Smooth muscle cell (in vitro differentiated cells): ENCODE measurements around the gene PRSS16. TPM values are rescaled to one million over a fixed set of nuclear protein-coding genes. Genes with fewer than 3 reads are reported as not detected.

Experiments
- DNase-seq: peaks from one replicate; lab custom pipeline; 2025; ENCODE audit not compliant: unreplicated experiment; lab: John Stamatoyannopoulos, UW
- H2AFZ ChIP-seq: fragments of 200-600 bp; sonication (generic); 2 replicates; pipeline ENCODE4 v1.6.0; 2016; ENCODE audit warnings: antibody characterized with exemption, low read depth, mild to moderate bottlenecking
- H3F3A ChIP-seq: fragments of 200-600 bp; sonication (generic); 2 replicates; pipeline ENCODE4 v1.6.0; 2017; ENCODE audit warnings: antibody characterized with exemption, low read depth
- H3K27ac ChIP-seq: fragments of 200-600 bp; sonication (generic); 2 replicates; pipeline ENCODE4 v1.5.1; 2016; ENCODE audit warnings: low read depth, mild to moderate bottlenecking
- H3K27me3 ChIP-seq: fragments of 200-600 bp; sonication (generic); 2 replicates; pipeline ENCODE4 v1.6.1; 2016; ENCODE audit warnings: low read depth, mild to moderate bottlenecking
- H3K36me3 ChIP-seq: fragments of 200-600 bp; sonication (generic); 2 replicates; pipeline ENCODE4 v1.5.1; 2016; ENCODE audit warnings: low read depth
- H3K4me1 ChIP-seq: fragments of 200-600 bp; sonication (generic); 2 replicates; pipeline ENCODE4 v1.5.1; 2016; ENCODE audit warnings: low read depth
- H3K4me2 ChIP-seq: fragments of 200-600 bp; sonication (generic); 2 replicates; pipeline ENCODE4 v1.6.0; 2016; ENCODE audit warnings: mild to moderate bottlenecking
- H3K4me3 ChIP-seq: fragments of 200-600 bp; sonication (generic); 2 replicates; pipeline ENCODE4 v1.5.1; 2016; ENCODE audit warnings: mild to moderate bottlenecking
- H3K79me2 ChIP-seq: fragments of 200-600 bp; sonication (generic); 2 replicates; pipeline ENCODE4 v1.6.0; 2016; ENCODE audit warnings: low read depth, mild to moderate bottlenecking
- H3K9ac ChIP-seq: fragments of 200-600 bp; sonication (generic); 2 replicates; pipeline ENCODE4 v1.6.0; 2016; ENCODE audit warnings: low read depth
- H3K9me3 ChIP-seq: fragments of 200-600 bp; sonication (generic); replicated peaks from 2 replicates; pipeline ENCODE4 v1.5.1; 2016; ENCODE audit warnings: low read depth
- H4K20me1 ChIP-seq: fragments of 200-600 bp; sonication (generic); 2 replicates; pipeline ENCODE4 v1.6.0; 2016; ENCODE audit warnings: low read depth
- CTCF ChIP-seq: fragments of 200-600 bp; sonication (generic); IDR thresholded peaks from 2 replicates; pipeline ENCODE4 v1.5.1; 2017; ENCODE audit warnings: borderline replicate concordance, mild to moderate bottlenecking, antibody characterized with exemption; ENCODE audit not compliant: insufficient read depth, poor library complexity, severe bottlenecking
- WGBS: methylation state at CpG from one replicate; pipeline ENCODE4 v1.1.7; 2016; ENCODE audit warnings: low lambda C conversion rate; 5-methylcytosine and 5-hydroxymethylcytosine counted together
- polyA plus RNA-seq: library from polyadenylated mRNA; unstranded; fragments of >200 nt; fragmentation: Nextera tagmentation; extraction: Ambion mirVana; gene quantifications from 2 replicates; pipeline ENCODE4 v1.2.1, GENCODE V29; 2016
- total RNA-seq: library from RNA; depleted of rRNA; stranded (reverse); fragments of >200 nt; gene quantifications from 2 replicates; pipeline ENCODE4 v1.2.3, GENCODE V29; 2014

PRSS16 gene
- total and polyA plus RNA-seq, 2 experiments from 2014 or later, result 2.8 to 7.6 TPM

- Histone ChIP-seq H3K79me2 (no peaks in the 10 kb centered on the region), H3K27me3 (peaks cover 31% of the 10 kb centered on the region), H3F3A (no peaks in the 10 kb centered on the region), H3K27ac (no peak overlapping the region), H3K4me2 (peak overlapping the region; percentile 89), H3K4me1 (peaks cover 17% of the 10 kb centered on the region), H4K20me1 (no peaks in the 10 kb centered on the region), H2AFZ (peak overlapping the region; percentile 72), H3K9me3 (no peaks in the 10 kb centered on the region), H3K4me3 (peak overlapping the region; percentile 59), H3K36me3 (no peaks in the 10 kb centered on the region), H3K9ac (no peak overlapping the region)
- WGBS, result 2% methylated on average over 33 of the region's 33 CpGs
- TF ChIP-seq CTCF, result no peak
- DNase-seq, result no peak
These were observed 40.9 kb downstream of the PRSS16 start for GRCh38 chr6:27288136-27289044.

- Histone ChIP-seq H3K4me1 (peaks cover 21% of the 10 kb centered on the region), H3K36me3 (no peaks in the 10 kb centered on the region), H3K4me3 (peak overlapping the region; percentile 47), H2AFZ (peak overlapping the region; percentile 94), H4K20me1 (no peaks in the 10 kb centered on the region), H3K4me2 (peak overlapping the region; percentile 85), H3K79me2 (no peaks in the 10 kb centered on the region), H3F3A (peaks cover 2% of the 10 kb centered on the region), H3K27me3 (peaks cover 31% of the 10 kb centered on the region), H3K9ac (no peak overlapping the region), H3K9me3 (no peaks in the 10 kb centered on the region), H3K27ac (no peak overlapping the region)
- WGBS, result 13% methylated on average over 25 of the region's 25 CpGs
- TF ChIP-seq CTCF, result no peak
- DNase-seq, result no peak
These were observed 42.8 kb downstream of the PRSS16 start for GRCh38 chr6:27290065-27290849.

- no peak for TF ChIP-seq CTCF
- Histone ChIP-seq H3K36me3 (no peaks in the 10 kb centered on the region), H3K9ac (no peak overlapping the region), H3K27ac (no peak overlapping the region), H3K4me2 (peak overlapping the region; percentile 85), H3K27me3 (peaks cover 31% of the 10 kb centered on the region), H3K9me3 (no peaks in the 10 kb centered on the region), H3F3A (peaks cover 8% of the 10 kb centered on the region), H3K4me1 (peaks cover 21% of the 10 kb centered on the region), H2AFZ (peak overlapping the region; percentile 94), H4K20me1 (no peaks in the 10 kb centered on the region), H3K4me3 (peak overlapping the region; percentile 47), H3K79me2 (no peaks in the 10 kb centered on the region)
- 12% methylated on average over 10 of the region's 10 CpGs for WGBS
- no peak for DNase-seq
These were observed 43.3 kb downstream of the PRSS16 start for GRCh38 chr6:27290850-27291208.
